Hippocampal formation (tissue), 2 donors: ENCODE measurements around the gene IL1RAPL1.
"Not testable (repeated sequence)": the region's sequence is repeated elsewhere in the genome, so short reads cannot be mapped to it uniquely, and the experiment has no call there.

ENCODE experiments used
- DNase-seq, 2 donors: peaks; one replicate each; lab custom pipeline; 2025; lab: John Stamatoyannopoulos, UW

The IL1RAPL1 gene

DNA sequence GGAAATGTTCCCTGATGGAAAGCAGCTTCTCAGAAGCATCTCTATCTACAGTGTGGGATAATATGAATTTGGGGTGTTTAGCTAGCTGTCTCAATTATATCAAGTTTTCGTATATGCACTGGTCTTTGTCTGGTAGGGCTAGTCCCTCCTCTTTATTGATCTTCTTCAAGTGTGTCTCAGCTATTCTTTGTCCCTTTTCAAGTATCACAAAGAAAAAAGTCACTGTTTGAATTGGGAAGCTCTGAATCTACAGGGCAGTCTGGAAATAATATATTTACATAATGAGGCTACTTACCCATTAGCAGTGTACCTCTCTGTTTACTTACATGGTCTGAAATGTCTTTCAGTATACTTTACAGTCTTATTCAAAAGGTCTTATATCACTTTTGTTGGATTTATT, 526.0 kb downstream of the IL1RAPL1 start:
- no peak for DNase-seq

DNA sequence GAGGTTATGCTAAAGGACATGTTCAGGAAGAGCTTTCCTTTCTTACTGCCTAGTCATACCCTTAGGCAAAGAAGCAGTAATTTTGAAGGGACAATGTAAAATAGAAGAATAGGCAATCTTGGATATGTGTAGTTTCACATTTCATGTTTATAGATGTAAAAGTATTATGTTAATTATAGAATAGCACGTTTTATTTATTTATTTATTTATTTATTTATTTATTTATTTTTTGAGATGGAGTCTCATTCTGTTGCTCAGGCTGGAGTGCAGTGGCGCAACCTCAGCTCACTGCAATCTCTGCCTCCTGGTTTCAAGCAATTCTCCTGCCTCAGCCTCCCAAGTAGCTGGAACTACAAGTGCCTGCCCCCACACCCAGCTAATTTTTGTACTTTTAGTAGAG, 535.6 kb downstream of the IL1RAPL1 start:
- DNase-seq, result not testable (repeated sequence)

DNA sequence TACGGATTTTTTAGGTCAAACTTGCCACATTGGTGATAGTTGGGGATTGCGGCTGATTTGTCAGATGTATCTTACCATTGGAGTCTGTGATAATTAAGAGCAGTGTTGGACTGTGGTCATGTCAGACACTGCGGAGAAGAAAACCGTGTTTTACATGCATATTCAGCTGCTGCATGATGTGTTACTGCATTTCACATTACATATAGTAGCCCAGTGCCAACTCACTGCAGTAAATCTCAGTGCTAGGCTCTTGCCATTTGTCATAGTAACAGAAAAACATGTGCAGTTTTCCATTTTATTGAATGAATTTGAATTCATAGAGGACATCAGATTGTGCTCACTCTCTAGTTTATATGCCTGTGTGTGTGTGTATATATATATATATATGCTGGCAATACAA, 543.7 kb downstream of the IL1RAPL1 start:
- no peak for DNase-seq

DNA sequence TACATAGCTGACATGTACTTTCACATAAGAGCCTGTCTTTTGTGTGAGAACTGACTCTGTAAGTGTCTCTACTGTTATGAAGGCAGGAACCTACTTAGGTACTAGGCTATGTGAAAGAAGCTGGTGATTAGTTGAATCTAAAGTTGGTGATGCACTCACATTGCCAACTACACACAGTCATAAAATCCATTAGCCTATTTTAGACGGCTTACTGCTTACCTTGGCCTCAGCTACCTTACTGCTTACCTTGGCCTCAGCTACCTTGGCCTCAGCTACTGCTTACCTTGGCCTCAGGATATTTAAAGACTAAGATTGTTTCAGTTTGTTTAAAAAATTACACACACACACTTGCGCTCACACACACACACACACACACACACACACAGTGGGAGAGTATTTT, 549.7 kb downstream of the IL1RAPL1 start:
- no peak for DNase-seq

DNA sequence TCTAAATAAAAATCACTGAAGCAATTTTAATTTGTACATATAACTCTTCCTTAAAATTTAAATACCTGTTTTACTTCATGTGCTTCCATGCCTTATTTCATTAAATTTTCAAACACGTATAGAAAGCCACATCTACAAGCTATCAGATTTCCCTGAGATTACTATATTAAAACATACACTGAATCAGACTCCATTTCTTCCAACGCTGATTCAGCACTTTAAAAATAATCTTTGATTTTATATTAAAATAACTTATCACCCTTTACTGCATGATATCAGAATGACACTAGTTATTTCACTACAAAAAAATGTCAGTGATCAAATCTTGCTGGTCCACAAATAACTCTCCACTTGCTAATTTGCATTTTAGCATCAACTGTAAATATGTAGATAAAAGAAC, 550.8 kb downstream of the IL1RAPL1 start:
- DNase-seq, result no peak

DNA sequence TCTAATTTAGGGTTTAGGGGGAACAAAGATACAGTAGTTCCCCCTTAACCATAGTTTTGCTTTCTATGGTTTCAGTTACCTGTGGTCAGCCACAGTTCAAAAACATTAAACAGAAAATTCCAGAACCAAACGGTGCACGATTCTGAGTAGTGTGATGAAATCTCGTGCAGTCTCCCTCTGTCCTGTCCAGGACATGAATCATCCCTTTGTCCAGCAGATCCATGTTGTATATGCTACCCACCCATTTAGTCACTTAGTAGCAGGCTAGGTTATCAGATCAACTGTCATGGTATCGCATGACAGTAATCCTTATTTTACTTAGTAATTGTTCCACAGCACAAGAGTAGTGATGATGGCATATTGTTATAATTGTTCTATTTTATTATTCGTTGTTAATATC, 556.1 kb downstream of the IL1RAPL1 start:
- DNase-seq, result no peak

DNA sequence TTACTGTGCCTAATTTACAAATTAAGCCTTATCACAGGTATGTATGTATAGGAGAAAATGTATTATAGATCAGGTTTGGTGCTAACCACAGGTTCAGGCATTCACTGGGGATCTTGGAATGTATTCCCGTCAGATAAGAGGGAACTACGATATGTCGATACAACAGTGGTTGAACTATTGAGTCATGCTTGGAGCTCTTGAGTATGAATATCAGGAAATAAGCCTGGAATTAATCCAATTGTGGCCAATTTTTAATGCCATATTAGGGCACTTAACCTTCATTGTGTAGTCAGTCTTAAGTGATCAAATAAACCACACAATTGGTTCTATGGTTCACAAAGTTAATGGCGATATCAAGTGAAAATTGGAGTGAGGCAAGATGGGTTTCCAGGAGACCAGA, 556.5 kb downstream of the IL1RAPL1 start:
- no peak for DNase-seq

DNA sequence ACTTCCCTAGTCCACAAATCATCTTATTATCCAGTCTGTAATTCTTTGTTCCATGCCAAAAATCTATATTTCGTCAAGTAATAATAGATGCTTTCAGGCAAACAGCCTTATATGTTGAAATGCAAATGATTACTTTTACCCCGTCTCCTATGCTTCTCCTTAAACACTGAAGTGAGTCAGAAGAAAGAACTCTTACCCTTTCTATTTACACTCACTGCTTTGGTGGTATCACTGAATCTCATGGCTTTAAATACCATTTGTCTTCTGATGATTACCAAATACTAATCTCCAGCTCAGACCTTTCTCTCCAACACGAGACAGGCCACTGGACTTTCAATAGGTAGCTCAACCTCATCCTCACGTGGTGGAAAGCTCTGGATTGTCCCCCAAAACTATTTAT, 558.1 kb downstream of the IL1RAPL1 start:
- DNase-seq, result no peak

DNA sequence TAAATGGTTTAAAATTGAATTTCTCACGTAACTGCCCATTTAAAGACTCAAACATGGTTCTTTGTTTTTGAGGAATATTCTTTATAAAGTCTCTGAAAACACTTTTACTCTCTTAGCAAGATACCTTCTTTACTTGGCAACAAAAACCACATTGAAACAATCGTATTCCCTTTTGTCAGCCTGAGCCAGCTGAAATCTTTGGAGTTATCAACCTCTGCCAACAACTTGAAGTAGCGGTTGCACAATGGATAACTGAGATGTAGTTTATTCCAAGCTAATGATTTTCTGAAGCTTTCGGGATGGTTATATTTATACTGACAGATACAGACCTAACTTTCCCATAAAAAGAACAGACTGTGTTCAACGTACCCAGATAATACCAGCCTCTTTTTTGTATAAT, 561.3 kb downstream of the IL1RAPL1 start:
- no peak for DNase-seq

DNA sequence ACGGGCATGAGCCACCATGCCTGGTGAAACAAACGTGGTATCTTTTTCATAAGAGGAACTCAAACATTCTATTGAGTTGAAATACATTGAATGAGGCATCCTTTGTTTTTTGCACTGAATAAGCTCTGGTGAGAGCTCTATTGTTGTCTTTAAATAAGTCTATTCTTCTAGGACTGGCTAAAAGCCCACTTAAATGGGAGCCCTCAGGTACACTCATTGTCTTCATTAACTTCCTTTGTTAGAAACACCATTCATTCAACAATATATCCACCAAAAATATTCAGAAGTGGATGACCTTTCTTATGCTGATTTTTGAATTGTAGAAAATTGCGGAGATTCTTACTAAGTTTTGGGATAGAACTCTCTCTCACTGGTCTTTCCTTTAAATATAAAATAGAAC, 568.0 kb downstream of the IL1RAPL1 start:
- DNase-seq, result no peak

DNA sequence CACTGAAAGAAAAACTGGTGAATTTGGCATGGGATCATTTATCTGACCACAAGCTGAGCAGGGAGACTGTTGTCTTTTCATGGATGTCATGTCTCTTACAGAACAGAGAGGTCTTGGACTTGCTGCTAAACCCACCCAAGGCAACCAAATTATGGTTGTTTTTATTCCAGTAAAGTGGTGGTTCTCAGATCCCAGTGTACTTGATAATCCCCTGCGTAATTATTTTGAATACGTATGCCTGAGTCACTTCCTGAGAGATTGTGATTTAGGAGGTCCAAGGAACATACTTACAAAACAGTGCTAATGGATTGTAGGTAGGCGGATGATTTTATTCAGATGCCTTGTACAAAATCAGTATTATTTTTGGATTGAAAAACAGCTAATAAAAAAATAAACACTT, 585.6 kb downstream of the IL1RAPL1 start:
- DNase-seq, result no peak

DNA sequence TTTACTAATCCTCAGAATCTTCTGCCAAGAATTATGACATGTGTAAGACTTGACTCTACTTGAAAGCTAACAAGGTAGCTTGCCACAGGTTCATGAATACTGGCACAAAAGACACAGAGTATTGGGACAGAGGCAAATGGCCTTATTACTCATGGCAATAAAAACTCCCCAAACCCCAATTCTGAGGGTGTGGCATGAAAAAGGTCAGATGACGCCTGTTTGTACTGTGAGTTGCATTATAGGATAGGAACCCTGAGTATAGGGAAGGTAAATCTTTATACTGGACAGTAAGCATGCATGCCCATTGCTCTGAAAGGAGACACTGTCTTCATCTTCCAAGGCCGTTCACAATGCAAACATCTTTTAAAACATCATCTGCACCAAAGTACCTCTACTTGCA, 600.0 kb downstream of the IL1RAPL1 start:
- DNase-seq, result no peak

DNA sequence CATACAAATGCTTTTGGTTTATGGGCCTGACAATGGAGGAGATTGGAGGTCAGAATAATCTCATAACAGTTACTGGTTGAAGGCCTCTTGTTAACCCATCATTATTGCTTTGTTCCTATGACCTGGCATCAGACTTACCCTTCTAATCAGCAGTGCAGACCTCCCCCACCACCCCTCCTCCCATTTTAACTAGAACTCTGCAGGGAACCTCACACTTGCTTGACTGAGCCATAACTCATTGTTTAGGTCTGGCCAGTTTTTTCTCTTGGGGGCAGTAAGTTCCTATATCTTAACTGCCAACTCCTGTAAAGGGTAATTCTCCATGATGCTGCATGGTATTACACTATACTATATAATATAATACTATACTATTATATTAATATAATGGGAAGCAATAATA, 609.3 kb downstream of the IL1RAPL1 start:
- DNase-seq, result no peak

DNA sequence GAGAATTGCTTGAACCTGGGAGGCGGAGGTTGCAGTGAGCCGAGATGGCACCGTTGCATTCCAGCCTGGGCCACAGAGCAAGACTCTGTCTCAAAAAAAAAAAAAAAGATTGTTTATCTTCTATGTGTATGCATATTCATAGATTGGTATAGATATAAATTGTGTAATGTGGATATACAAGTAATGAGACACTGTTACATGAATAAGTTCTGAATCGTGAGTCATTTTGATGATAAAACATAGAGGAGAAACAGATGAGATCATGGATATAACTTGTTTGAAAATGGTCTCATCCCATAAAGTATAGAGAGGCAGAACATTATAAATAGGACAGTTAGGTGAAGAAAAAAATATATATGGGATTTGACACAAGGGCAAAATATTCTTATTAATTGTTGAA, 628.0 kb downstream of the IL1RAPL1 start:
- DNase-seq, result no peak

DNA sequence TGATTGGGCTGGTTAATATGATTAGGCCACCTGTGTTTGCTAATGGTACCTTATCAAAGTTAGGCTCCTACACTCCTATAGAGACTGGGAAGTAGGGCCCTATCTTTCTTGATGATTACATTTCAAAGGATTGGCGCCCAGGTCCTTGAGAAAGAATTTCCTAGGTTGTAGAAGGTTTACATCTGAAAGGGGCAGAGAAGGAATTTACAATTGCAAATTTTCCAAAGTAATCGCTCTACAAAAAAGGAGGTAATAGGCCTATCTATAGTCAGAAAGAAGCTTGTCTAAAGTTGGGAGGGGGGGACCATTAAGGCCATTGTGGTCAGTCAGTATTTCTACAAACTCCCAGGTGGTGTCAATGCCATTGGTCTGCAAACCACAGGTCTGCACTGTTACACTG, 638.4 kb downstream of the IL1RAPL1 start:
- DNase-seq, result no peak

DNA sequence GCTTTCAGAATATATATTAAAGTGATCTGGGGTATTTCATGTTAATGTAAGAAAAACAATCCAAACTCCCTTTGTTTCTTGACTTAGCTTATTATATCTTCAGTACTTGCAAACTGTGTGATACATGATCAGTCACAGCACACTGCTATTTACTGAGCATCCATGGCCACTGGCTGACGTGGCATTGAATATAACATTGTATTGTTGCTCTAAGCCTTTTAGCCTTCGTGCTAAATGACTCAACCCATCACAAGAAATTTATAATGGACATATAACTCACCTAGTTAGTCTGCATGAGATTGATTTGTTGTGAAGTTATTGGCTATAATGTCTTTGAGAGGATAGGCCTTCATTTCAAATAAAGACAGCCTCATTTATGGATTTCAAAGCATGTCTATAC, 642.6 kb downstream of the IL1RAPL1 start:
- DNase-seq, result no peak

DNA sequence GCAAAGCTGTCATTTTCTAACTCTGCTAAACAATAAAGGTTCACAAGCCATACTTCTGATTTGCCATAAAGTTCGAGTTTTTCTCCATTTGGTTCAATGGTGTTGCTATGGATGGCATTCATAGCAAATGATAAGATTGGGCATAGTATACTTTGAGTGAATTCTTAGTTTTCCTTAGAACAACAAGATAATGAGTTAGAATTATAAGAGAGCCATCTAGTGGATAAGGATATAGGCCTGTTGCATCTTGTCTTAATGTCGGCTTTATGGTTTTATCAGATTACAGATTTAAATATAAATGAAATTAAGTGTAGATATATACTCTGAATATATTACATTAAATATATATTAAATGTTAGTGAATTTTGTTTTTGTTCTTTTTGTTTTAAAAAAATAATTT, 644.6 kb downstream of the IL1RAPL1 start:
- peak in 1 of 2 donors; percentile 16 for DNase-seq

DNA sequence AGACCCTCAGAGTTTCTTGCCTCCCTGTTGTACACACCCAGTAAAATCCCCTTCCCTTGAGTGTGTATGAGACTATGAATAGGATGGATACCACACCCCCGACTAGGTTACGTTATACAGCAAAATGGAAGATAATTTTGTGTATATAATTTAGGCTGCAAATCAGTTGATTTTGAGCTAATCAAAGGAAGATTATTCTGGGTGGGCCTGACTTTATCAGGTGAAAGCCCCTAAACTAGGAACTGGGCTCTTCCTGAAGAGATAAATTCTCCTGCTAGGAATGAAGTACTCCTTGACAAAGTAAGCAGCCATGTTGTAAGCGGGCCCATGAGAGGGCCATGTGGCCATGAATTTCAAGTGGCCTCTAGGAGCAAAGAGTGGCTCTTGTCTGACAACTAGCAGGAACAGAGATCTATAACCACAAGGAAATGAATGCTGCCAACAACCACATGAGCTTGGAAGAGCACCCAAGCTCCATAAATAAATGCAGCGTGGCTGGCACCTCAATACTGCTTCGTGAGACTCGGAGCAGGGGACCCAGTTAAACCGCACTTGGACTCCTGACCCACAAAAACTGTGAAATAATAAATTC, 646.4 kb downstream of the IL1RAPL1 start:
- no peak for DNase-seq

DNA sequence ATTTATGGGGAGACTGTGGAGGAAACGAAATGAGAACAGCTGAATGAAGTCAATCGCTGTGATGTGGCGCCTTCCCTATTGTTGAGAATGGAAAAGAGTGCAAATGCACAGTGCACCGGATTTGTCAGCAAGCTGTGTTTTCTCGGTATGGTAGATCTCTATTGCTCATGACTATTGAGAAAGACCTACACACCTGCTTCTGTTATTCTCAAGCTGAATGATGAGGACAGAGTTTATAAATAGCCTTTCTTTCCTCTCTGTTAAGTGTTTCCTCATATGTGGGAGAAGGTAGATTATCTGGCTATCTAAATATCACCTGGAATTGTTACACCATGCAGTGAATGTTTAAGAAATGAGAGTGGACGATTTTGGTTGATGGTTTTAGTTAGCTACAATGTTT, 650.7 kb downstream of the IL1RAPL1 start:
- DNase-seq, result no peak

DNA sequence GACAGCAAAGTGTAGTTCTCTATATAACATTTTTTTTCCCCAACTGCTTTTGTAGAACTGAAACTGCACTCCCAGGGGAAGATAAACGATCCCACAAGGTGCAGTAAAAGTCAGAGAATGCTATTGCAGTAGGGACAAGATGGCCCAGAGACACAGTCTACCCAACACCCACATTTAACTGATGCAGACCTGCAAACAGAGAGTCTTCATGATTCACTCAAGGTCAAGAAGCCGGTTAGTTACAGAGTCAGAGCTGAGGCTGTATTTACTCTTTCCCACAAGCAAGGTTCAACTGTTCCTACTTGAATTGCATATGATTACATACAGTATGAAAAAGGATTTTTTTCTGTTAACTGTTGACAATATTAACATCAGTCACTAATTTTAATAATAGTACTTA, 654.6 kb downstream of the IL1RAPL1 start:
- DNase-seq, result no peak

DNA sequence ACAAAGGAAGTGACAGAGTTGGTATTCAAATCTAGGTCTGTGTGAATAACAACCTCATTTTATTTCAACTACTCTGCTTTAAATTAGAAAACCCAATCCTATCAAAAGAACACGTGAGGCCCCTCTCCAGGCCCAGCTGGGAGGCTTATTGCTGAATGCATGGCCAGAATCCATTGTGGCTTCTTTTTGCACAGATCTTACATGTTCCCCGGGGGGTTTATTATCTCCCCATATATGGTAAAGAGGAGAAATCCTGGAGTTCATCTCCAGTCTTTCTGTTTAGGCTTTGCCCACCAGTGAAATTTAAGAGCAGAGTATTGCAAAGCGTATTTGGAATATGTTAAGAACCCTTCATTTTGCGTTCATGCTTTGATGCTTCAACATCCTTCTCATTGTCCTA, 655.6 kb downstream of the IL1RAPL1 start:
- DNase-seq, result no peak

DNA sequence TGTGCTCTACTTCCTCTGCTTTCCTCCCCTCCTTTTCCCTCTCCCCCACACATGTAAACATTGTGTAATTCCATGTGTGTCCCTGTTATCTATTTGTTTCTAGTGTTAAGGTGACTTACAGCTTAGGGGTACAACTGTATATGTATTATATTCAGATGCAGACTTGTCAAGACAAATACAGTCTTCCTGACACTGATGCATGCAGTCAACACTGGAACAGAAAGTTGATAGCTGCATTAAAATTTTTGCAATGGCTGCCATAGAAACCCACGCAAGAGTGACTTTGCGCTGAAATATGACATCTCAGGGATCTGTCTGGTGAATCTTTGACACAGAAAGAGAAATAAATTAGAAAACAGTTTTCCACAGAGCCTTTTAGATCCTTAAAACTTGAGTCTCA, 656.7 kb downstream of the IL1RAPL1 start:
- no peak for DNase-seq

DNA sequence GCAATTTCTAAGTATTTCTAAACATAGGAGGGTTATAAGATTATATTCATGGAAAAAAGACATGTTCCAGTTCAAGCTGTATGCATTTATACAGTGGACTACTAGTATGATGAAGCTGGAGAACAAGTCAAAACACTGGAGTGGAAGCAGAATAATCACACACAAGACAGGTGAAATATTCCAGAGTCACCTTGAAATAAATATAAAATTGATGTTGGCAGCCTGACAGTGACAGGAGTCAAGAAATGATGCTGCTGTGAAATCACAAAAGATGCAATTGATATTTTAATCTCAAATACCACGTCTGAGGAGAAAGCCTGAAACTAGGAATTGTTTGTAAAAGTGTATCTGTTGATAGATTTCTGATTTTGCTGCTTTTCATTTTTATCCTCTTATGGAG, 667.3 kb downstream of the IL1RAPL1 start:
- DNase-seq, result no peak

DNA sequence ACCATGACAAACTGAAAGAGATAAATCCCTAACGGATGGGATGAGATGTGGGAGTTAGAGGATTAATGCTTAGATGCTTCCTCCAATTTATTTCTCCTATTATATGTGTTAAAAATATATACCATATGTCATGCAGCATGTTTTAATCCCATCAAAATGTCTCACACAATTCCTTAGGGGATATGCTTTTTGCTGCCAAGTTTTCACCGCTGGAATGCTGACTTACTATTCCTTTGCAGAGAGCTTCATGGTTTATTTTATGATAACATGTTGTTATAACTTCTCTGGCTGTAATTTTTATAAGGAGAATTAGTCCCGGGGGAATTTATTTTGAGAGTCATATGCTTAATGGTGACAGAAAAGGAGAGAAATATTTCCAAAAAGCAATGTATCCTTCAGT, 670.3 kb downstream of the IL1RAPL1 start:
- DNase-seq, result no peak

DNA sequence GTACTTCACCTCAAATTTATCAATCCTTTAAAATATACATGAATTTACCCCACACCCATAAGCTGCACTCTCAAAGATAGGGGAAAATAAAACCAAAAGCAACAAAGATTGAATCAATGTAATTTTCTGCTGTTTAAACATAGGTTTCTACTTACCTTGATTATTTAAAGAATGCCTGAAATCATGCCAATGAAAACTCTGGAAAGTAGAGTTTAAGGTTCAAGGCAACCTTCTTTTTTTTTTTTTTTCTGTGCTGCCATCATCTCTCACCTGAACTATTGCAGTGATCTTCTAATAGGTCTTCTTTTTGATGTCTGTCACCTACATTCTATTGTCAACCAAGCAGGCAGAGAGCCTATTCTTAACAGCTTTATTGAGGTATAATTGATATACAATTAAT, 682.1 kb downstream of the IL1RAPL1 start:
- no peak for DNase-seq
